Measurements from ENCODE around the gene MLLT10. TPM values are rescaled to one million over a fixed set of nuclear protein-coding genes. Genes with fewer than 3 reads are reported as not detected.

Gene MLLT10
- total RNA-seq, 1 donor: 50.5 TPM

DNA sequence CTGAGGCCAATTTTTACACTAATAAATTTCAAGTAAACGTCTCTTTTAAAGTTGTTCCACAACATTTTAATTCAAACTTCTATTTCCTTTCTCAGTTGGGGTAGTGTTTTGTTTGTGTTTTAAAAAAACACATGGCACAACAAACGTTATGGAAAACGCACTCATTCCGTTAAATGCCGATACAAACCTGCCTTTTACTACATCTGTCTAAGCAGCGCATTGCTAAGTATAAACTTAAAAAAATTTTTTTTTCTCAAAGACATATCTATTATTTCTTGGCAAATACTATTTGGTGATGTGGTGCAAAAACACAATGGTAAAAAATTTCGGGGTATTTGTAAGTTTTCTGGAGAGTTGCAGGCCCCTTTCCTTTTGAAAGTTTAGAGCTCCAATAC lies 9.9 kb upstream of the MLLT10 start:
- peak overlapping the region; percentile 72 for H3K4me3 ChIP-seq (ENCODE audit: low read depth, low read length)
- TF ChIP-seq CTCF (IDR thresholded peaks at IDR 0.05; ENCODE audit: insufficient read depth, low read depth, low read length): no peak
- no peak for DNase-seq (ENCODE audit: low read depth)

DNA sequence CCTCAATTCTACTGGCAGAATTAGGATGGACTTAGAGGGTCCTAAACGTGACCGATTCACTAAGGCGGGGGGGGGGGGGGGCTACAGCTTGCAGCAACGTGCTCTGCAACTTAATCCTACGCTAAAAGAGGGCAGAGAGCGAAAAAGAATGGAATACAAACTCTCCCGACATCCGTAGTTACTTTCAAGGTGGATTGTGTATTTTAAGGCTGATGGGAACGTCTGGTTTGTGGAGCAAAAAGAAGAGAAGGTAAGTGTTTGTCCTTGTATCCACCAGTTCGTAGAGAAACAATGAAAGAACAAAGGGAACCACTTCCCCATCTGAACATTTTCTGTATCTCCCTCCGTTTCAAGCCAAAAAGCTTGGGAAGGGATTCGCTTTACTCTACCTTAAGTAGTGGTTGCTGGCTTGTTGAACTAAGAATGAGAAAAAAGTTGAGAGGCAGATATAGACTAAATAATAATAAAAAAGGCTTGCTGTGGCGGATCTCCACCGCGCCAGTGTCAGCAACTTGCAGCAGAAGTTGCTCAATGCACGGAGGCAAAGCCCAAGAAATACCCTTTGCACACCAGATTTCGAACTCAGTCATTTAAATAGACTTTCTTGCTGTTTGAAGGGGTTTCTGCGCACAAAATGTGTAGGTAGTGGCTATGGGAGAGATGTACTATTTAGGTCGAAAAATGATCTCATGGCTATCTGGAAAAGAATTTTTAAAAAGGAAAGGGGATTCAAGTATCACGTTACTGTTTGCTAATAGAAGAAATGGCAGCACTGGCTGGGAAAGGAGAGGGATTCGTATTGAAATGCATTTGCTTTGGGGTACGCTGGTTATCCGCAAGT lies 9.3 kb upstream of the MLLT10 start:
- no peak for TF ChIP-seq CTCF (IDR thresholded peaks at IDR 0.05; ENCODE audit: insufficient read depth, low read depth, low read length)
- peak; percentile 84 for DNase-seq (ENCODE audit: low read depth)
- peak overlapping the region; percentile 72 for H3K4me3 ChIP-seq (ENCODE audit: low read depth, low read length)

DNA sequence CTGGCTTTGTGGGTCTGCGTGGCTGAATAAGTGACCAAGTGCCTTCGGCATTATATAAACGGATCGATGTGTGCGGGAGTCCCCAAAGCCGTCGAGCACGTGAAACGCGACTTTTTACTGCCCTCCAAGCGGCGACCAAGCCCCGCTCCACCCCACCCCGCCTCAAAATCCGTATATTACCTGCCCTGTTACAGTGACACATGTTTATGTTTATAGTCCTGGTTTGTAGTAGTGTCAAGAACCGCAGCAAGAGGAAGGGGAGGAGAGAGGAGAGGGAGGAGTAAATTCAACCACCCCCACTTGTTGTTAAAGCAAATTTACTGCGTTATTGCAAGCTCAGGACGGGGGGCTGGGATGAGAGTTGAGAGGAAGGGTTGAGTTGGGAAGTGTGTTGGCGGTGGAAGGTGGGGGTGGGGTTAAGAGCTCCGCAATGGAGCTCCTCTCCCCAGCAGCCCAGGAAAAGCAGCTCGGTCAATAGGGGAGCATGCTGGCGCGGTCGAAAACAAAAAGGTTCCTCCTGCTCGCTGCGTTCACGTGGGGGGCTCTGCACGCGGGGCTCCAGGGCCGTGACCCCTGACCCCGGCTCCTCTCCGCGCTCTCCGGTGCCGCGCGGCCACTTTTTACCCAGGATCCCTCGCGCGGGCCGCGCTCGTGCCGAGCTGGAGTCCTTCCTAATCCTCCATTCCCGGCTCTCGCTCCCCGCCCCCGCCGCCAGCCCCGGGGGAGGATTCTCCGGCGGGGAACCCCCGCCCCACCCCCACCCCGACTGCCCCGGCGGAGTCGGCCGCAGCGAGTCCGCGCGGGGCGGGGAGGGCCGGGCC lies 8.5 kb upstream of the MLLT10 start, which contains the start of gene SKIDA1:
Gene SKIDA1 (minus strand): TSS at position 316 of the 821 bp plus-strand sequence. CDS start 7,860 bp downstream, outside the sequence.
- DNase-seq (ENCODE audit: low read depth): peak; percentile 93
- peak within 1 kb of the TSS; percentile 72 for H3K4me3 ChIP-seq (ENCODE audit: low read depth, low read length)
- TF ChIP-seq CTCF (IDR thresholded peaks at IDR 0.05; ENCODE audit: insufficient read depth, low read depth, low read length): no peak

GRCh38 chr10:21526188-21526859 lies 7.7 kb upstream of the MLLT10 start:
- TF ChIP-seq CTCF (IDR thresholded peaks at IDR 0.05; ENCODE audit: insufficient read depth, low read depth, low read length): no peak
- H3K4me3 ChIP-seq (ENCODE audit: low read depth, low read length): peak overlapping the region; percentile 72
- DNase-seq (ENCODE audit: low read depth): peak; percentile 80

GRCh38 chr10:21526860-21527597 lies 7.0 kb upstream of the MLLT10 start:
- DNase-seq (ENCODE audit: low read depth): peak; percentile 73
- no peak for TF ChIP-seq CTCF (IDR thresholded peaks at IDR 0.05; ENCODE audit: insufficient read depth, low read depth, low read length)
- H3K4me3 ChIP-seq (ENCODE audit: low read depth, low read length): peak overlapping the region; percentile 72
